Anterior cingulate cortex (tissue), 58 donors: ENCODE measurements around the gene FGF11.

Experiments
- DNase-seq, 58 donors: peaks; one replicate each; lab custom pipeline; 2025; lab: John Stamatoyannopoulos, UW

Gene FGF11

GRCh38 chr17:7439462-7440112 is at the start of gene FGF11:
TSS of gene FGF11 (plus strand) at chr17:7439512. CDS start at chr17:7439621, 109 bp downstream.
- no peak for DNase-seq

GRCh38 chr17:7389924-7390910 is 49.1 kb upstream of the FGF11 start:
- DNase-seq: no peak

GRCh38 chr17:7391307-7391706 is 48.0 kb upstream of the FGF11 start:
- DNase-seq: no peak

DNA sequence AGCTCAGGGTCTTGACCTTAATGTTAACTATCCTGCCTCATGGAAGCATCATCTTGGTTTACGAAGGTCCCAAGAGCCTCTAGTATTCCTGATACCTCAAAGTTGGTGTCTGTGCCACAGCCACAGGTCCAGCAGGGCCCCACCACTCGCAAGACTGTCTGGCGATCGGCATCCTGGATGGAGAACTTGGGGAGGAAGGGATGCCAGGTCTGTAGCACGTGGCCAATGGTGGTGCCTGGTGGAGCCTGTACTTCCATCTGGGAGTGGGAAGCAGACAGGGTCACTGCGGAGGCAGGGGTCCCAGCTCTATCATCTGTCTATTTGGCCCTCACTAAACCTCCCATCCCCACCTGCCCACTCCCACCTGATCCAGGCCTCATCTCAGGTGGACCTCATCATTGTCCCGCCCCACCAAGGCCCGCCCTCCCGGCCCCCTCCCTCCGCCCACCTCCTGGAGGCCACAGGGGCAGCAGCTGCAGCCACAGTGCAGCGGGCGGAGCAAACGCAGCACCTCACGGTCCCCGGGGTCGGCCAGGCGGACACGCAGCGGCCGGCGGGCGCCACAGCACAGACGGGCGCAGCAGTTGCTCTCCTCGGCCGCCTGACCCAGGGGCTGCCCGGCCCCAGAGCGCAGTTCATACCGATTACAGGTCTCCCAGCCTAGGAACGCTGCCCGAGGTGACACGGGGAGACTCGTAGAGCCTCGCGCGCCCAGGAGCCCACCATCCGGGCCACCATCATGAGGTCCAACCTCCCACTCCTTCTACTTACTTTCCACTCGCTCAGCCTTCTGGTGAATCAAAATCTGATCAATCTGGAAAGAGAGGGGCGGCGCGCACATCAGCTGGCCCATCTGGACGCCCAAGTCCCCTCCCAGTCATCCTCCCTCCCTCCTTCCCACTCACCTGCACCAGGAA is 46.4 kb upstream of the FGF11 start:
- DNase-seq: no peak

DNA sequence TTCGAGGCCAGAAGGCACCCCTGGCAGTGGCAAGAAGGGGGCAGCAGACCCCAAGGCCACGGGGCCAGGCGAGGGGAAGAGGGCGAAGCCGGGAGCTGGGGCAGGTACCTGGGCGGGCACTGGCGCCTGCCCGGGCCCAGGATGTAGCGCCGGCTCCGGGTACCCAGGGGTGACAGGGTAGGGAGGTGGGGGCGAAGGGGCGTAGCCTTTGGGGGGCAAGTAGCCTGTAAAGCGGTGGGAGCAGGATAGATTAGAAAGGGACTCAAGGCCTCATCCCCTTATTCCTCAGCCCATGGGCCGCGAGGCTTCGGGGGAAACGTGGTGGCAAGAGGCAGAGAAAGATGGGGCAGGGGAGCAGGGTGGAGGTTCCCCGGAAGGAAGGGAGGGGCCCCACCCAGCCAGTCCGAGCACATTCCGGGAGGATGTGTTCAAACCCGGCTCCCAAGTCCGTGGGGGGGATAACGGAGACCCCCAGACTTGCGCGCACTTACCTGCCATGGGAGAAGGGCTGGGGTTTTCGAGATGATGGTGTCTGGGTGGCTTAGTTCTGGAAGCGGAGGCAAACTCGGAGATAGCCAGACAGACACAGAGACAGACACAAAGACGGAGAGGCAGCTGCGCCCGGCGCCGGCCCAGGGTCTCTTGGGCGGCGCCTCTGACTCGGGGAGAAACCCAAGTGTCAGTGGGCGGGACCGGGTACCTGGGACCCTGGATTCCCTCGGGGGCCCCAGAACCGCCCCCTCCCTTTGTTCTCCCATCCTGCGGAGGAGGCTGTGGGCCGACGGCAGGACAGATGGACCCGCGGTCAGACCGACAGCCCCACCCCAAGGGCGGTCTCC is 45.5 kb upstream of the FGF11 start:
- peak in 2 of 58 donors; percentile 27 to 56 for DNase-seq

DNA sequence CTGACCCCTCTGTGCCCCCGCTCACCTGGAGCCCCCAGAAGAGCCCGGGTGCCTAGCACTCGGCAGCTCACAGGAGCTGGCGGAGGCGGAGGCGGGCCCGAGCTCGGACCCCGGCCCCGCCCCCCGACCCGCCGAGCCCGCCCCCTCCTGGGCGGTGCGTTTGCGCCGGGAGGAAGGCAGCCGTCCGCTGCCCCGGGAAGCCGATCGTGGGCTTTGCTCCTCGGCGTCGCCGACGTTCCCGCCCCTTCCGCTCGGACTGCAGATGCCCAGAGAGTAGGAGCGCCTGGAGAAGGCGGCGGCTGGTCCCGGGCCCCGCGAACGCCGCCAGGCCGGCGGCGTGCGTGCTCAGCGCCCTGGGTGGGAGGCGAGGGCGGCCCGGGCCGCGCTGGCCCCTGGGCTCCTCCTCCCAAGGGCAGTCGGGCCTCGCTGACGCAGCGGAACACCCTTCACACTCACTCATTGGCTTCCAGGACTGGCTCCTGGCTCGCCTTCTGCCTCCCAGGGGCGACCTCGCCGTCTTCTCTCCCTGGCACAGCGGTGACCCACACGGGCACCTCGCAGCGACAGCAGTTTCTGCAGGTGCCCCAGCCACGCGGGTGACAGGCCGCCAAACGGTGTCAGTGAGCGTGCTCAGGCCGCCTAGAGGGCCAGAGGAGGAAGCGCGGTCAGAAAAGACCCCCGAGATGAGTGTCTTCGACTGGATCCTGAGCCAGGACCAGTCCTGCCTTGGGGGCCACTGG is 44.7 kb upstream of the FGF11 start, which contains the start of gene PLSCR3:
PLSCR3 (minus strand) TSS at position 74 of the 740 bp plus-strand sequence. CDS start 415 bp downstream, outside the sequence.
- peak; percentile 36 to 89 (median 76) for DNase-seq

DNA sequence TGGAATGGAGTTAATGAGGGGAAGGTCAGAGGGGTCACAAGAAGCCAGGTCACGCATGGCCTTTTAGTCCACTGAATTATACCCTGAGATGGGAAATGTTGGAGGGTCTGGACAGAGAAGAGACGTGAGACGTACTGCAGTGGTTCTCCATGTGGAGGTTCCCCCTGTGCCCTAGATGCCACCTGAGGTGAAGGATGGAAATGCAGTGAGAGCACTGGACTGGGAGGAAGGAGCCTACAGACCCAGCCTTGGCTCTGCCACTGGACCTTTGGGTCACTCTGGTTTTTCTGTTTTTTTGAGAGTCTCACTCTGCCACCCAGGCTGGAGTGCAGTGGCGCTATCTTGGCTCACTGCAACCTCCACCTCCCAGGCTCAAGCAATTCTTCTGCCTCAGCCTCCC is 43.2 kb upstream of the FGF11 start:
- DNase-seq: no peak

GRCh38 chr17:7398612-7399011 is 40.7 kb upstream of the FGF11 start:
- DNase-seq: no peak

DNA sequence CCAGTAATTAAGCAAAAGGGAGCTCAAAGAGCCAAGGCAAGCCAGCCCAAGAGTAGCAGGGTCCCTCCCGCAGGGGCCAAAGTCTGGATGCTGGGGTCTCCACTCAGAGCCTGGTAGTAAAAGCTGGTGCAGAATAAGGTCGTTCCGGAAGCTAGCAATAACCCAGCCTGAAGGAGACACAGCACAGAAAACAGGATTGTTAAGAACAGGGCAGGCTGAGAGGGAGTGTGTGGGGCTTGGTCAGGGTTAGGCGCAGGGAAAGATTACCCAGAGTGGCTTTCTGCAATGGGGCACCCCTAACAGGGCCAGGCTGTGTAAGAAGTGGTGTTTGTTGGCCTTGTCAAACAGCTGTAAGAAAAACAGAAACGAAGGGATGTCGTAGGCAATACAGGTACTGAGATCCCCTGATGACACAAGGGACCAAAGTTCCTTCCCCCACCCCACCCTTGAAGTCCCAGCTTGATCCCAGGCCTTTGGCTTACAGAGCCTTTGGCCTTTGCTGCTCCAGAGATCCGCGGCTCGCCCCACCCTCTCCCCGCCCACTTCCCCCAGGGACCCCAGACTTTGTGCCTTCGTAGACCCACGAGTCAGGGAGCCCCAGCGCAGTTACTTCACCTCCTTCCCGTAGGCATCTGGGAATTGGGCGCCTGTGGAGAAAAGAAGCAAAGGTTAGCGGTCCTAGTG is 36.1 kb upstream of the FGF11 start:
- peak in 3 of 58 donors; percentile 51 to 62 (median 54) for DNase-seq

GRCh38 chr17:7403727-7403976 is 35.7 kb upstream of the FGF11 start:
- peak in 2 of 58 donors; percentile 77 to 88 for DNase-seq

DNA sequence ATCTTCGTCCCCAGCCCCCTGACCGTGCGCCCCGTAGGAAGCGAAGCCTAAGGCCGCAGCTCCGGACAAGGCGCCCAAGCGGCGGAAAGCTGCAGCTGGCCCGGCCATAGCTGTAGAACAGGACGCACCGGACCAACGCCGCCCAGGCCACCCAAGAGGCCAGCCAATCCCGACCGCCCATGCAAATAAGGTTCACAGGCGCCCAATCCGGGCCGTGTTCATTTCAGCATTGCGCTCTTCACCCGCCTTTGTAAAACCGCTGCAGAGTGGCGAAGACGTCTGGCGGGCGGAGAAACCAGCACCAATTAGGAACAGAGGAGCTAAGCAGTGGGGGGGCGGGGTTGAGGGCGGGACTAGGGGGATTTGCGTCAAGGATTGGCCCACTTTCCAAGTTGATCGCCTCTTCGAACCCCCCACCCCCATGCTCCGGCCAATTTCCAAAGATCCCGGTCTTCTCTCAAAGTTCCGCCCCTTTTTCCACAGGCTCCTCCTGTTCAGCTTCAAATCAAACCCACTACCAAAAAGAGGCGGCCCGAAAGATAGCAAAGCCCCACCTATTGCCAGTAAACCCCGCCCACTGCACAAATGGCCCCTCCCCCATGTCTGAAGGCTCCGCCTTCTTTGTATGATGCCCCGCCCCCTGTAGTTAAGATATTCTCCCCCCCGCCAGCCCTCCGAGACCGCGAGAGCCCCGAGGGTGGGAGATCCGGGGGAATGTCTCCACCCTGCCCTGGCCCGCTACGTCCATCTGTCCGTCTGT is 35.2 kb upstream of the FGF11 start, which contains the start of gene TMEM256:
TMEM256 (minus strand) TSS at position 121 of the 760 bp plus-strand sequence; CDS start at position 108, 13 bp downstream.
- peak; percentile 88 to 100 (median 99) for DNase-seq

DNA sequence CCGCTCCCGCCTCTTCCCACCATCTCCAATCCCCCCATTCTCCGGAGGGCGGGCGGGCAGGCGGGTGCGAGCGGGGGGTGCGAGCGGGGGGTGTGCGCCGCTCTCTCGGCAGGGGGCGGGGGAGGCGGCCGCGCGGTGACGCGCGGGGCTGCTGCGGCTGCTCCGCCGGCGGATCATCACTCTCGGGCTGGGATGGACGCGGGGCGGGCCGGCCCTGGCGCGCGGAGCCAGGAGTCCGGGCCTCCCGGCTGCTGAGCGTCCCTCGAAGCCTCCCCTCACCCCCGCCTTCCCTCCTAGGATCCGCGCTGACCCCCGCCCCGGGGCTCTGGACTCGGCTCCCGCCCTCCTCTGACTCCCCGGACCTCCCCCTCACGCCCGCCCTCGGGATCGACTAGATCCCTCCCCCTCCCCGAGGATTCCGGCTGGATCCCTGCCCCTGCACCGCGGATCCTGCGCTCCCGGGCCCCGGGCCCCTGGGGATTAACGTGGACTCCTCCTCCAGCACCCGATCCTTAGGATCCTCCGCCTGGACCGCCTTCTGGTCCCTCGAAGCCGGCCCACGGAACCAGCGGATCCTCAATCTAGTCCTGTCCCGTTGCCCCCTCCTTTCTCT is 34.5 kb upstream of the FGF11 start:
- DNase-seq: peak in 26 of 58 donors; percentile 47 to 94 (median 82)

GRCh38 chr17:7405350-7406234 is 33.7 kb upstream of the FGF11 start:
- DNase-seq: peak in 21 of 58 donors; percentile 9 to 60 (median 40)

GRCh38 chr17:7406235-7406825 is 33.0 kb upstream of the FGF11 start:
- DNase-seq: peak in 2 of 58 donors; percentile 7 to 21

DNA sequence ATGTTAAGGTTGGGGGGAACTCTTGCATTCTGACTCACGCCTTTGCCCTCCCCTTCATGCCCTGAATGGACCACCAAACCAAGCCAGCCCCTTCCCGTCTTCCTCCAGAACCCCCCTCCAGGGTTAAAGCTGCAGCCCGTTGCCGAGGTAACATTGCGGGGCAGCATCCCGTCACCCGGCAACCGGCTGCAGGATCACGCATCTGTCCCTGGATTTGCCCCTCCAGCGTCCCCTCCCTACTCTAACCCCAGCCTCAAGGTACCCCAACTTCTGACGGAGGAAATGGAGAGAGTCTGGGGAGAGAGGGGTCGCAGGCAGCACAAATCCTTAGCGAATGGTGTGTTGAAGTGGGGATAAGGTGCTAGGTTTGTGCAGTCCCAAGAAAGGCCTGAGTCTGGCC is 32.2 kb upstream of the FGF11 start:
- no peak for DNase-seq
